VCaP (cell line): Measurements from ENCODE around the gene ASAP2.

Source experiments
- H3K27ac ChIP-seq: fragments of 450-650 bp; 2 replicates; pipeline ENCODE4 v1.5.1; 2017
- TF ChIP-seq, protein P1 (sequence below): fragments of 450-650 bp; conservative IDR thresholded peaks from 2 replicates; pipeline ENCODE4 v1.5.1; 2017; ENCODE audit warnings: mild to moderate bottlenecking, moderate library complexity

Gene ASAP2

DNA sequence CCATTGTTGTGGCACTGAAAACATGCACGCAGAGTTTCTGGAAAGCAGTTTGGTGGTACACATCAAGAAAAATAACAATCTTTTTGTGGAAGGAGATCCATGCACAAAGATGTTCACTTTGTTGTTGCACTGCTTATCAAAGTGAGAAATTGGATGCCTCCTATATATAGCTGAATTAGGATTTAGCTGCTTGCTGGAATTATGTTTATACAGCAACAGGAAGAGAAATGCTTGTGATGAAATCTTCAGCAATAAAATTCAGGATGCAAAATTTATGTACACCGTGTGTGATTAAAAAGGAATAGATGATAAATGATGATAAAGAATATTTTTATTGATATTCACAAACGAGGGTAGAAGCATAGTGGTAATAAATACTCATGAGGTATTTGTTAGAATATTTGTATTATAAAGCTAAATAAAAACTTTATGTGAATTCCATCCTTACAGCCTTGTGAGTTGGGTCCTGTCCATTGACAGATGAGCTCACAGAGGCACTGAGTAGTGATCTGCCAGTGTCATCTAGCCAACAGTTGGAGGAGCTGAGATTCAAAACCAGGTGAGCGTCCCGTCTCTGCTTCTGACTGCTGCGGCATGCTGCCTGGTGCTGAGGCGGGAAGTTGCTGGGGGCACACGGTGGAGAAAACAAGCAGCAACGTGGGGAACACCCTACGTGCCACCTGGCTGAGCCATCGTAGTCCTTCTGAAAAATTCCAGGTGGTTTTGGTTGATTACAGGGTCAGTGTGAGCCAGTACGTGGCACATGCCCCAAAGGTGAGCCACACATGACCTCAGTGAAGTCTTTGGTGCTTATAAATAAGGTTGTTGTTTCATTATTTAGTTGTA, 80.2 kb downstream of the ASAP2 start:
- H3K27ac ChIP-seq, result peak overlapping the region; percentile 82
- TF ChIP-seq, protein P1, sequence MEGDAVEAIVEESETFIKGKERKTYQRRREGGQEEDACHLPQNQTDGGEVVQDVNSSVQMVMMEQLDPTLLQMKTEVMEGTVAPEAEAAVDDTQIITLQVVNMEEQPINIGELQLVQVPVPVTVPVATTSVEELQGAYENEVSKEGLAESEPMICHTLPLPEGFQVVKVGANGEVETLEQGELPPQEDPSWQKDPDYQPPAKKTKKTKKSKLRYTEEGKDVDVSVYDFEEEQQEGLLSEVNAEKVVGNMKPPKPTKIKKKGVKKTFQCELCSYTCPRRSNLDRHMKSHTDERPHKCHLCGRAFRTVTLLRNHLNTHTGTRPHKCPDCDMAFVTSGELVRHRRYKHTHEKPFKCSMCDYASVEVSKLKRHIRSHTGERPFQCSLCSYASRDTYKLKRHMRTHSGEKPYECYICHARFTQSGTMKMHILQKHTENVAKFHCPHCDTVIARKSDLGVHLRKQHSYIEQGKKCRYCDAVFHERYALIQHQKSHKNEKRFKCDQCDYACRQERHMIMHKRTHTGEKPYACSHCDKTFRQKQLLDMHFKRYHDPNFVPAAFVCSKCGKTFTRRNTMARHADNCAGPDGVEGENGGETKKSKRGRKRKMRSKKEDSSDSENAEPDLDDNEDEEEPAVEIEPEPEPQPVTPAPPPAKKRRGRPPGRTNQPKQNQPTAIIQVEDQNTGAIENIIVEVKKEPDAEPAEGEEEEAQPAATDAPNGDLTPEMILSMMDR, result no peak

DNA sequence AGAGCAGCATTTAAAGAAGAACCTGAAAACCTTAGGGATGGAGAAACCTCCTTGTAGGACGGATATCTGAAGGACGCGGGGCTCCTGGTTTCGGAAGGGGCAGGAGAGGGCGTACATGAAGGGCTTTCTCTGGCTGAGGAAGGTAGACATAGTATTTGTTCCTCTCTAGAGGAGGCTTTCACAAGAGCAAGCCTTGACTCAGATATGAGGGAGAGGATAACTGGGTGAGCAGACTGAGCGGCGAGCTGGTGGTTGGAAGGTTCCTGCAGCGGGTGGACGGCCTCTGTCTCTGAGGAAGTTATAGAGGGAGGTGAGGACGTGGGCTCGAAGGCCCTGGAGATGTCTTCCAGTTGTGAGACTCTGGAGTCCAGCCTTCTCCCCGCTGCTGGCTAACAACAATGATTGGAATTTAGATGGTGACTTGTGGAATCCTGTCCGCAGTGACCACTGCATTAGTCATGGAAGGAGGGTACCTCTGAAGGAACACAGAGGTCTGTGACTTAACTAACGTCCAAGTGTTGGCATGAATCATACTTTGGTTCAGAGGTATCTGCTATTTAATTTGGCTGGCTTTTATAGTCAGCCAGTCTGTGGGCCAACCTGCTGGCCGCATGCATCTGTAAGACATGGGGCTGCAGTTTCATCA, 80.9 kb downstream of the ASAP2 start:
- peak overlapping the region; percentile 82 for H3K27ac ChIP-seq
- TF ChIP-seq, protein P1, result no peak

DNA sequence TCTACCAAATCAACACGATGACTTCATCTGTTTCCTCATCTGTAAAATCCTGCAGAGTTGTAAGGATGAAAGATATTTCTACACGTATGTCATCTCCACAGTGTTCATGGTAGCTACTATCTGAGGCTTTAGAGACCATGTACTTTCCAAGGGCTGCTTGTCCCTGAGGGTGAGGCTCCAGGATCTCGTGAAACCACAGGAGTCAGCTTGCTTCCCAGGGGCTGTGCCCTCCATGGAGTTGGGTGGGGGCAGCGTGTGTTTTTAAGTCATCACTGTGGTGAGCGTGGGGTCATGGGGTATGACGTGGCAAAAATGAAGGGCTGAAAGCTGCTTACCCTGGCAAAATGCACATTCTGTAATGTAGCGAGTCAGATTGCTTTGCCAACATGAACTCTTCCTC, 81.6 kb downstream of the ASAP2 start:
- TF ChIP-seq, protein P1, result no peak
- H3K27ac ChIP-seq, result peak overlapping the region; percentile 82

DNA sequence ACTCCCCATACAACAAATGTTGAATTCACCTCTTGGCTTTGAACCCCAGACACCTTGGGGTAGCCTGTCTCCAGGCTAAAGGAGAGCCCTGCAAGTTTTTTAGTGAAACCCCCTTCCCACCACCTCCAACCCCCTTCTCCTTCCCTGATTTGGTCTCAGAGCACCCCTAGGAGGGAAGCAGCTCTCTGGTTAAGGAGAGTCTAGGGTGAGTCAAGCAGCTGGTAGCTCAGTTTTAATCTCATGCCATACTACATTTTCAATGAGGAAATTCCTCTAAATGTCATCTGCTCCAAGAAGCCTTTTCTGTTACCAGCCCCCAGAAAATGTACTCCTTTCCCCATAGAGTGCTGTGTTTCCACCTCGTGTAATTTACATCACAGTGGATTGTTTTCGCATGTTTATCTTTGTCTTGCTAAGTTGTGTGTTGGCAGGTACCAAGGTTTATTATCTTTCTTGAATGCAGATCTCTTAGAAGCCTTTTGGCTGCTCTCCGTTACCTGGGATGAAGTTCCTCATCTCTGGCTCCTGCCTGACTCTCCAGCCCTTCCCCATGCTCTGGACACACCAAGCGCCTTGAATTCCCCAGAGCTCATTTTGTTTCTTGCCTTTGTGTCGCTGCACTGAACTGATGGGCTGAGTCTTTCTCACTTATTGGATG, 82.2 kb downstream of the ASAP2 start:
- H3K27ac ChIP-seq, result peak overlapping the region; percentile 82; the same call in 1 of the 2 replicates
- TF ChIP-seq, protein P1, result no peak

DNA sequence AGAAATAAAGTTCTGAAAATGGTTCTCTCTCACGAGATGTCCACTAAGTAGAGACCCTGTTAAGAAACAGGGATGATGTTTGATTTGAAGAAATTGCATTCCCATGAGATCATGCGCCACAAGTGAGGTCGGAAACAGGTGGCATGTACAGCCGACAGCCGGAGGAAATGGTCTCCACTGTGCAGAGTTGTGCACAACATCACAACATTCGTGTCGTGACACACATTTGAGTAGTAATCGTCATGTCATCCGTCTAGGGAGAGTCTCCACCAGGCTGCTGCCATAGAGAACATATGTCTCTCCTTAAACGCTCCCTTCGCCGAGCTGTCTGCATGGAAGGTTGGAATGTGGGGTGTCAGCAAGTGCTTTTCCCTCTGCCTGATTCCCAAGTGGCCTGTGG, 84.7 kb downstream of the ASAP2 start:
- H3K27ac ChIP-seq, result no peak overlapping the region
- TF ChIP-seq, protein P1, result no peak

DNA sequence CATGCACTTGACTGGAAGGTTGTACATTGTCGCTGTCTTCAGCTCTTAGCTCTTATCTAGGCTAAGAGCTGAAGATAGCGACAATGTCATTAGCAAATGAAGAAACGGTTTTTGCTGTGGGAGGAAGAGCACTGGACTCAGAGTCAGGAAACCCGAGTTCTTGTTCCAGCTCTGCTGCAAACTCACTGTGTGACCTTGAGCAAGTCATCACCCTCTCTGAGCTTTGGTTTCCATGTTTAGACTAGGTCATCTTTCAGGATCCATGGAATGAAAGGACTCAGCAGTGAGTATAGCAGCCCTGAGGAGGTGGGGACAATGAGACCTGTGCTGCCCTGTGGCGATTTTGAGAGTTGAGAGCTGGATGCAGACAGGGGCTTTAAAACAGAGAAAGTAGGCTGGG, 85.3 kb downstream of the ASAP2 start:
- TF ChIP-seq, protein P1, result no peak
- no peak overlapping the region for H3K27ac ChIP-seq

DNA sequence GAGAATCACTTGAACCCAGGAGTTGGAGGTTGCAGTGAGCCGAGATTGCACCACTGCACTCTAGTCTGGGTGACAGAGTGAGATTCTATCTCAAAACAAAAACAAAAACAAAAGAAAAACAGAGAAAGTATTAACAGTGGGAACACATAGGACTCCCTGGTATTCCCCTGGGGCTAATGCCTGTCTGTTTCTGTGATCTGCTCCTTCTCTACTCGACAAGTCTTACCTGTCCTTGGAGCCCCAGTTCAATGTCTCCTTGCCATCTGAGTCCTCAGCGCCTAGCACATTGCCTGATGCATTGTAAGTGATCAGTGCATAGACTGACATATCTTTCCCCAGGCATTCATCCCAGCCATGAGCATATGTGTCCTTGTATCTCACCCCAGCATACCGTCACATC, 85.8 kb downstream of the ASAP2 start:
- H3K27ac ChIP-seq, result no peak overlapping the region
- TF ChIP-seq, protein P1, result no peak
